ENCODE measurements around the gene ZNF516. TPM values are rescaled to one million over a fixed set of nuclear protein-coding genes. Genes with fewer than 3 reads are reported as not detected.

The ZNF516 gene
- total and polyA plus RNA-seq, 10 of the 15 experiments (the other 5 are each of a cell fraction or from before 2014, with no cell fraction given): 2.0 to 32.0 (median 8.3) TPM

- no peak for TF ChIP-seq ZBTB40 (IDR thresholded peaks at IDR 0.05; ENCODE audit: borderline replicate concordance)
- TF ChIP-seq SIX5 (IDR thresholded peaks at IDR 0.05; ENCODE audit: low read depth, low read length, severe bottlenecking): no peak
- no peak for TF ChIP-seq ZBED1 (IDR thresholded peaks at IDR 0.05; ENCODE audit: borderline replicate concordance)
- no peak for TF ChIP-seq BACH1 (IDR thresholded peaks at IDR 0.05; ENCODE audit: borderline replicate concordance)
- TF ChIP-seq KDM1A (IDR thresholded peaks at IDR 0.05; ENCODE audit: borderline replicate concordance): no peak
These were observed 115.6 kb downstream of the ZNF516 start (continued) for GRCh38 chr18:76379226-76380126.

GRCh38 chr18:76378526-76379215 is 116.4 kb downstream of the ZNF516 start:
- Histone ChIP-seq H3K27me3 (replicated peaks in 1 of 2; ENCODE audit: control insufficient read depth in 2 of 2, insufficient read depth in 2 of 2, low read length in 1 of 2) (no peaks in the 10 kb centered on the region), H4K20me1 (ENCODE audit: control insufficient read depth, insufficient read depth) (peaks cover 5% of the 10 kb centered on the region; the same call in 1 of the 2 replicates), H3K4me1 (ENCODE audit: control insufficient read depth, insufficient read depth, low read length) (peaks cover 30% of the 10 kb centered on the region), H3K4me2 (ENCODE audit: control insufficient read depth, insufficient read depth) (no peak overlapping the region), H3K36me3 (ENCODE audit: control insufficient read depth in 2 of 2, insufficient read depth in 2 of 2, low read length in 1 of 2) (peaks cover 8 to 17% of the 10 kb centered on the region in 2 experiments), H3K4me3 (no peak overlapping the region), H3K79me2 (ENCODE audit: control insufficient read depth, insufficient read depth, low read length) (peaks cover under 1% of the 10 kb centered on the region), H3K9me3 (replicated peaks; ENCODE audit: control insufficient read depth, insufficient read depth, low read length) (no peaks in the 10 kb centered on the region), H3K27ac (ENCODE audit: control insufficient read depth, insufficient read depth) (no peak overlapping the region), H2AFZ (ENCODE audit: control insufficient read depth, low read depth, low read length) (no peak overlapping the region), H3K9ac (ENCODE audit: control insufficient read depth, insufficient read depth, low read length) (no peak overlapping the region)
- CTCF ChIA-PET: no interaction called here
- DNase-seq (ENCODE audit: low read depth, low spot score) (no peak), FAIRE-seq (no peak), ATAC-seq (no peak)
- TF ChIP-seq CHD4 (IDR thresholded peaks at IDR 0.05): no peak
- SMC1A ChIA-PET (ENCODE audit: uncharacterized antibody, unreplicated experiment): no interaction called here
- RAD21 ChIA-PET (ENCODE audit: unreplicated experiment): no interaction called here
- no TSS peak for BruUV-seq (replicated peaks)
- in situ Hi-C loops (cut with MboI): no loop called here
- 89% methylated on average over 27 of the region's 32 CpGs for WGBS (ENCODE audit: insufficient coverage, insufficient replicate concordance, low lambda C conversion rate, missing lambda C conversion rate)
- intact Hi-C loops (cut with micrococcal nuclease; ENCODE audit: unreplicated experiment): no loop called here
- POLR2A ChIA-PET: no interaction called here

Data from GM12878 (cell line).